NOMO-1 treated with DMSO at 0.1 percent for 48 hours (cell line): Measurements from ENCODE around the gene FCGR1A.
"Not testable (repeated sequence)": the region's sequence is repeated elsewhere in the genome, so short reads cannot be mapped to it uniquely, and the experiment has no call there.

ENCODE experiments used
- DNase-seq: peaks from one replicate; lab custom pipeline; 2025; ENCODE audit not compliant: unreplicated experiment; lab: John Stamatoyannopoulos, UW

FCGR1A gene

GRCh38 chr1:149775510-149776147 is 6.9 kb upstream of the FCGR1A start:
- not testable (repeated sequence) for DNase-seq

DNA sequence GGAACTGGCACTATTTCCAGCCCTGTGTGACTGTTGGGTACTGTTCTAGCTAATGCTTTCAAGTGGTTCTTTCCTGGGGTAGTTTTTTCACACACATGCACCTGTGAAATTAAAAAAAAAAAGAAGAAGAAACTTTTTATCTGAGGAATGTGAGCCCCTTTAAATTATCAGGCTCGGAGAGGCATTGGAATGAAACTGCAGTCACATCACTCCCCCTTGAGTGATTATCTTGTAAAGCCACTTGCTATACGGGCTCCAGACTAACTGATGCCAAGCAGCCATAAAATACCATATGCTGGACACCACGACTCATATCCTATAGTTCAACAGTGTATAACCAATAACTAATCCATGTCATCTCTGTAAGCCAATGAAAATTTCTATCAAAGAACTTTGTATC is 5.4 kb upstream of the FCGR1A start:
- not testable (repeated sequence) for DNase-seq

- DNase-seq = not testable (repeated sequence)
These were observed 4.2 kb upstream of the FCGR1A start for GRCh38 chr1:149778313-149778712.

GRCh38 chr1:149781413-149781984 is 995 bp upstream of the FCGR1A start:
- DNase-seq = not testable (repeated sequence)

- not testable (repeated sequence) for DNase-seq
These were observed 795 bp downstream of the FCGR1A start for GRCh38 chr1:149783289-149783688.

DNA sequence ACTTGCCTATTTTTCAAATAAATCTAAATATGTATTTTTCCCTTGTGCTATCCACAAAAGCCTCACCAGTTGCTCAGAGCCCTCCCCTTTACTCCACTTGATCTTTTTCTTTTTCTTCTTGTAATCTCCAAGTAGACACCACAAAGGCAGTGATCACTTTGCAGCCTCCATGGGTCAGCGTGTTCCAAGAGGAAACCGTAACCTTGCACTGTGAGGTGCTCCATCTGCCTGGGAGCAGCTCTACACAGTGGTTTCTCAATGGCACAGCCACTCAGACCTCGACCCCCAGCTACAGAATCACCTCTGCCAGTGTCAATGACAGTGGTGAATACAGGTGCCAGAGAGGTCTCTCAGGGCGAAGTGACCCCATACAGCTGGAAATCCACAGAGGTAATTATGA is 1.4 kb downstream of the FCGR1A start:
- not testable (repeated sequence) for DNase-seq

- not testable (repeated sequence) for DNase-seq
These were observed 5.4 kb downstream of the FCGR1A start for GRCh38 chr1:149787688-149788451.

DNA sequence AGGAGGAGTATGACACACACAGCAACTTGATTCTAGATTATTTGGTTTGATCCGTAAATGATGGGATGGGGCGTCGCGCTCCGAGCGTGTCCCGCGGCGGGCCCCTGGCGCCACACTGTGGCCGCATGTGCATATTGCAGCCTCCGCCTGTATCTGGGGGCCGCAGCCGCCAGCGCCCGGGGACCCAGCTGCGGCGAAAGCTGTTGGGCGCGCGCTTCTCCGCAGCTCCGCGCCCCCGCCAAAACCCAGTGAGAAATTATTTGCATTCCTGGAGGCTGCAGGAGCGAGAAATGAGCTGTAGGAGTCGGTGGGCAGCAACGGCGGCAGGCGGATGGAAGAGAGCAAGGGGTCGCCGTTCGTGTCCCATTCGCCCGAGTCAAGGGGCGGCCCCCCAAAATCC is 10.0 kb downstream of the FCGR1A start:
- not testable (repeated sequence) for DNase-seq

DNA sequence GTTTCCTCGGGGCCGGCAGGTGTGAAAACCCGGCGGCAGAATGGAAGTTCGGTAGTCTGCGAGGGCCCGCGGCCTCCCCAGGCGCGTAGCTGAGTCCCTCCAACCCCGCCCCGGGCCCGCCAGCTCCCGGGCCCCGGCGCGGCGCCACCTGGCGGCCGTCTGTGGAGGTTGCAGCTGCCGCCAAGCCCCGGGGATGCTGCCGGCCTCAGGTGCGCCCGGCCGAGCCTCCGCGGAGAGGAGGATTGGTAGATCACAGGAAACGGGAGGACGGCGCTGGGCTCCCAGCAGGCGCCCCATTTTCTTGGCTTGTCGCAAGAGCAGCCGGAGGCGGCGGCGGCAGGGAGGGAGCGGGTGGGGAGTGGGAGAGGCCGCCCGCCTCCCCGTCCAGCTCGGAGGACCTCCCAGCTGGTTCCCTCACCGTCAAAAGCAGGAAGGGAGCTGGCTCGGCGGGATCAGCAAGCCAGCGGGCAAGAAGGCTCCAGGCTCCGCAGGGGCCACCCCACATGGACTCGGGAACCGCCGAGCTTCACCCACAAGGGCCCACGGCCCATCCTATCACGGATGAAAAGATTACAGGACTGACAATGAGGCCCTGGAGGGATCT is 10.5 kb downstream of the FCGR1A start:
- DNase-seq = peak; percentile 22

DNA sequence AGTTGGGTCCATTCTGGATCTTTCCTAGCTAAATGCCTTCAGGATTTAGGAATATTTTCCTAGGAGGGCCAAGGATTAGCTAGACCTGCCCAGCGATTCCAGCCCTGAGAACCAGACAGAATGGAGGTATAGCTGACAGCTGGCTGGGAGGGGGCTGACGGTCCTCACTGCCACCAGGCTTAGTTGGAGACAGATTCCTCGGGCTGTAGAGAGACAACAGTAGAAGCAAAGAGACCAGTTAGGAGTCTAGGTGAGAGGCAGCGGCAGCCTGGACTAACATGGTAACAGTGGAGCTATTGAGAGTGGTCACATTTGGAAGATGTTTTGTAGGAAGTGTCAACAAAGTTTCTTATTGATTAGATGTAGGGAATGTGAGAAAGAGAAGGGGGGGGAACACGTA is 11.4 kb downstream of the FCGR1A start:
- not testable (repeated sequence) for DNase-seq

DNA sequence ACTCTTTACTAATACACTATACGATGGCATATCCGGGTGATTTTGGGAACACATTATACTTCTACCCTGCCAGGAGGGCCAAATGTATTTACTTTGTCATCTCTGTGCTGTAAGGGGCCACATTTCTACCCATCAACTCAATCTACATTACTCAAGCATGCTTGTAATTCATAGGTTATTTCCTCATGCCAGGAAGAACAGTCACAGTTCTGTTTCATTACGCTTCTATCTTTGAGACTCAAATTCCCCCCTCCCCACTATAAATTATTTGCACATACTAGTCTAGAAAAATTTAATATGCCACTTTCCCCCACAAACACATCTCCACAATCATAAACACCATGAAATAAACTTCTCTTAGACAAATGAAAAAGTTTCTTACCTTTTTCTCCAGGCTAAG is 19.1 kb downstream of the FCGR1A start:
- DNase-seq = not testable (repeated sequence)

DNA sequence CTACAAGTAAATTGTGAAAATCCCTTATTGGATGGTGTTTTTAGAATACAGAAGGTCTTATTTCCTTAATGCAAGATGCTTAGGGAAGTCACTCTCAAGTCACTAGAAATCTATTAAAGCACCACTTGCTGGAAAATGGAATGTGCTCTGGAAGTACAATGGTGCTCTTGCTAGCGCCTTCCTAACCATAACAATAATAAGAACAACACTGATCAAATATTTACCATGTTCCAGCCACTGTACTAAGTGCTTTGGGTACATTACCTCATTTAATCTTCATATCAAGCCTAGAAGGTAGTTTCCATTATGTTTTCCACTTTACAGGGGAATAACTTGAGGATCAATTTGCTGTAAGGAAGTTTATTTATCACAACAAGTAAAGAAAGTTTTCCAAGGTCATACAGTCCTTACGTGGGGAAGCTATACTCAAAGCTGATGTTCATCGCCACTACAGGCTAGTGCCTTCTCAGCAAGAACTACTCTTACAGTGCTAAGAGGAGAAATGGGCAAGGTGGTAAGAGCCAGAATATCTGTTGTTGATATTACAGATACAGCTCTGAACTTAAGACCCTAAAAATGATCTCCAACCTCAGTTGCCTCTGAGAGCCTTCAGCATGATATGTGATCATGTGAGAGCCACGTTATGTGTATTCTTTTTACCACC is 22.1 kb downstream of the FCGR1A start:
- not testable (repeated sequence) for DNase-seq

- not testable (repeated sequence) for DNase-seq
These were observed 28.4 kb downstream of the FCGR1A start for GRCh38 chr1:149810697-149811405.

GRCh38 chr1:149811514-149811889 is 29.0 kb downstream of the FCGR1A start:
- not testable (repeated sequence) for DNase-seq

DNA sequence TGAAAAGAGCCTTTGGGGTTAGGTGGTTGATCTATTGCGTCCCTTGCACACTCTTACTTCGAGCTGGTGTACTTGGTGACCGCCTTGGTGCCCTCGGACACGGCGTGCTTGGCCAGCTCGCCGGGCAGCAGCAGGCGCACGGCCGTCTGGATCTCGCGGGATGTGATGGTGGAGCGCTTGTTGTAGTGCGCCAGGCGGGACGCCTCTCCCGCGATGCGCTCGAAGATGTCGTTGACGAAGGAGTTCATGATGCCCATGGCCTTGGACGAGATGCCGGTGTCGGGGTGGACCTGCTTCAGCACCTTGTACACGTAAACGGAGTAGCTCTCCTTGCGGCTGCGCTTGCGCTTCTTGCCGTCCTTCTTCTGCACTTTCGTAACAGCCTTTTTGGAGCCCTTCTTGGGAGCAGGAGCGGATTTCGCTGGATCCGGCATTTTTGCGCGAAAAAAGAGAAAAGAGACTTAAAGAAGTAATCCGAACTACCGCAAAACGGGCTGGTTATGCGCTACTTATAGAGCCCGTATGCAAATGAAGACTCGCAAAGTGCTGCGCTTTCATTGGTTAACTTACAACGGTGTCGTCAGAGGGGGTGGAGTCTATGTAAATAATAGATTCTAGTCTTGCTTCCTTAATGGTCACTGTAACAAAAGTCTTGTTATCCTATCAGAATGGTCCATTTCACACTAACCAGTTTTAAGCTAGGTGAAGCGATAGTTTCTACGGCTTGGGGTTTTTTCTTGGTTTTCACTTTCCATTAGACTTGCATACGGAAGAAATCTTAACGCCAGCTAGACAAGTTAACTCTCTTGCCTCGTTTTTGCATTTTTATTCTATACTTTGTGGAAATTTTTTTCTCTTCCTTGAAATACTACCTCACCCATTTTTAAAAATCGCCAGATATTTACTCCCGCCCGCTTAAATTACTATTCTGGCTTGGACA is 29.7 kb downstream of the FCGR1A start:
- DNase-seq = peak; percentile 92

- DNase-seq = peak; percentile 55
These were observed 30.7 kb downstream of the FCGR1A start for GRCh38 chr1:149812893-149813801.

DNA sequence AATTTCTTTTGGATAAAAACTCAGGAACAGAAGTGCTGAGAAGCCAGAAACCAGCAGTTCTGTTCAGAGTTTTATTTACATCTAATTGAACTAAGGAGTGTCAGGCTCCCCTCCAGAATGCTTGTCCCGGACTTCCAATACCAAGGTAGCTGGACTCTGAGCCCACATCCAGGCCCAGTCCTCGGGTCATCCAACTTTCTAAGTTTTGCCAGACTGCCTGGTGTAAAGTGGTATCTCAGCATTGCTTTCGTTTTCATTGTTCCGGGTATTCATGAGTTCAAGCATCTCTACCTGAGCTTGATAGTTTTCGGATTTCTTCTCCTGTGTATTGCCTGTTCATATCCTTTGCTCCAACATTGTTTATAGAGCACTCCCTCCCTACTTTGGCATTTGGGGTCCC is 37.9 kb downstream of the FCGR1A start:
- not testable (repeated sequence) for DNase-seq

GRCh38 chr1:149826555-149826954 is 44.1 kb downstream of the FCGR1A start:
- not testable (repeated sequence) for DNase-seq
